NCI-H1417 treated with DMSO at 0.1 percent for 48 hours (cell line): ENCODE results near the gene MYL7.
"Not testable (repeated sequence)": the region's sequence is repeated elsewhere in the genome, so short reads cannot be mapped to it uniquely, and the experiment has no call there.

ENCODE experiments used
- DNase-seq: peaks from one replicate; lab custom pipeline; 2025; lab: John Stamatoyannopoulos, UW

The MYL7 gene

GRCh38 chr7:44171901-44172300 lies 30.8 kb upstream of the MYL7 start:
- not testable (repeated sequence) for DNase-seq

GRCh38 chr7:44167920-44168319 lies 26.8 kb upstream of the MYL7 start:
- no peak for DNase-seq

- no peak for DNase-seq
Observed at GRCh38 chr7:44163591-44163990, 22.5 kb upstream of the MYL7 start.

GRCh38 chr7:44162785-44163395 lies 21.8 kb upstream of the MYL7 start:
- DNase-seq = no peak

GRCh38 chr7:44162179-44162578 lies 21.0 kb upstream of the MYL7 start:
- no peak for DNase-seq

- no peak for DNase-seq
Observed at GRCh38 chr7:44161371-44161770, 20.2 kb upstream of the MYL7 start.

GRCh38 chr7:44159824-44160630 lies 18.9 kb upstream of the MYL7 start:
- no peak for DNase-seq

- DNase-seq = no peak
Observed at GRCh38 chr7:44158873-44159631, 17.9 kb upstream of the MYL7 start.

GRCh38 chr7:44158096-44158872 lies 17.2 kb upstream of the MYL7 start:
- DNase-seq = no peak

GRCh38 chr7:44157116-44158080 lies 16.3 kb upstream of the MYL7 start:
- no peak for DNase-seq

- DNase-seq = no peak
Observed at GRCh38 chr7:44156453-44157010, 15.4 kb upstream of the MYL7 start.

GRCh38 chr7:44155191-44156185 lies 14.4 kb upstream of the MYL7 start:
- no peak for DNase-seq

GRCh38 chr7:44154703-44155102 lies 13.6 kb upstream of the MYL7 start:
- DNase-seq = no peak

- no peak for DNase-seq
Observed at GRCh38 chr7:44153948-44154335, 12.8 kb upstream of the MYL7 start.

GRCh38 chr7:44152971-44153947 lies 12.1 kb upstream of the MYL7 start:
- DNase-seq = no peak

- DNase-seq = no peak
Observed at GRCh38 chr7:44151956-44152355, 10.8 kb upstream of the MYL7 start.

GRCh38 chr7:44150966-44151941 lies 10.1 kb upstream of the MYL7 start:
- DNase-seq = no peak
